ENCODE results near the gene TIAM2.
A peak's percentile ranks its signal among the peaks of the same experiment; 100 is the strongest.
"Not testable (repeated sequence)": the region's sequence is repeated elsewhere in the genome, so short reads cannot be mapped to it uniquely, and the experiment has no call there.

The TIAM2 gene

DNA sequence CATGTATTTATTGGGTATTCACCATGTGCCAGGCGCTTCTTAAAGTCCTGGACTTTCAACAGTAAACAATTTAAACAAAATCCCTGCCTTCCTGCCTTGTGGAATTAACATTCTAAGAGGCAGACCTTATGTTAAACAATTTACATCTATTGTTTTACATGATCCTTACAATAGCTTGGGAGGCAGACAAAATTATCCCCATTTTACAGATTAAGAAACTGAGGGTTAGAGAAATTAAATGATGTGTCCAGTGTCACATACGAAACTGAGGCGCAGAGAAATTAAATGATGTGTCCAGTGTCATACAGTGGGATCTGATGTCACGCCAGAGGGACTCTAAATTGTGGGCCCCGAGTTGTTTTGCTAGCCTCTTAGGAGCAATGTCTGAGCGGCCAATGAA is 105.5 kb downstream of the TIAM2 start:
- no peak for DNase-seq (ENCODE audit: low read depth in 2 of 2)

DNA sequence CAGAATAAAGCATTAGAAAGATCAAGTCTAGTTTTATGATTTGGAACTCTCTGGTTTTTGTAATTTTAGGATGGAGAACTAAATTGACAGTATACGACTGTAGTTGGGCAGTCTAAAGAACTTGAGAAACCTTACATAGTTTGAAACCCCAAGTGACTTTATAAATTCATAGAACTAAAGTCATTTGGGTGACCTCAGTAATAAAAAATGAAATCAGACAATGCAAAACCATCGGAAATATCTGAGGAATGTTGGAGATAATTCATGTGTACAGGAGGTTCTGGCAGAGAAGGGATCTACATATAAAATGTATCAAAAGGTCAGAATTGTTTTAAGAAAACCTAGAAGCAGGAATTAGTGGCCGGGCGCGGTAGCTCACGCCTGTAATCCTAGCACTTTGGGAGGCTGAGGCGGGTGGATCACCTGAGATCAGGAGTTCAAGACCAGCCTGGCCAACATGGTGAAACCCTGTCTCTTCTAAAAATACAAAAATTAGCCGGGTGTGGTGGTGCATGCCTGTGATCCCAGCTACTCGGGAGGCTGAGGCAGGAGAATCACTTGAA is 108.0 kb downstream of the TIAM2 start:
- DNase-seq (ENCODE audit: low read depth in 2 of 2), result not testable (repeated sequence)

DNA sequence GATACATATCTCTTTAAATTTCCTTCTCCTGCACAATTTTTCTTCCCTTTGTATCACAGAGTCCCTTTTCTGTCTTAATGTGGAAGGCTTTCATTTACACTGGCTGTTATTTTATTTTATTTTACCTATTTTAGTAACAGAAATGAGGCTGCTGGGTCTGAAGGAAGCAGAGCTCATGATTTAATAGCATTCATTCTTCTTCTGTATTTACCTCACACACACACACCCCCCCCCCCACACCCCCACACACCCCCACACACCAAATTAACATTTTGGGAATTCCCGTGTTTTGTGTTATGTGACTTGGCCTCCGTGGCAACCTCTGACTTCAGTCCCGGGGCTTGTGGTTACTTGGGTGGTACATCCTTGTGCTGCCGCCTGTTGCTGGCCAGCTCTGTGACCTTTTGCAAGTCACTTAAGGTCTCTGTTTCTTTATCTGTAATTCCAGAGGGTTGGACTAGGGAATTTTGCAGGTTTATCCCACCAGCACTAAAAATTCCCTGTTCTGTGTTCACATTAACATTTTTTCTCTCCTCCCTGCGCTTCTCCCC is 108.8 kb downstream of the TIAM2 start:
- peak in 1 of 2 experiments; percentile 10 for DNase-seq (ENCODE audit: low read depth in 2 of 2)

DNA sequence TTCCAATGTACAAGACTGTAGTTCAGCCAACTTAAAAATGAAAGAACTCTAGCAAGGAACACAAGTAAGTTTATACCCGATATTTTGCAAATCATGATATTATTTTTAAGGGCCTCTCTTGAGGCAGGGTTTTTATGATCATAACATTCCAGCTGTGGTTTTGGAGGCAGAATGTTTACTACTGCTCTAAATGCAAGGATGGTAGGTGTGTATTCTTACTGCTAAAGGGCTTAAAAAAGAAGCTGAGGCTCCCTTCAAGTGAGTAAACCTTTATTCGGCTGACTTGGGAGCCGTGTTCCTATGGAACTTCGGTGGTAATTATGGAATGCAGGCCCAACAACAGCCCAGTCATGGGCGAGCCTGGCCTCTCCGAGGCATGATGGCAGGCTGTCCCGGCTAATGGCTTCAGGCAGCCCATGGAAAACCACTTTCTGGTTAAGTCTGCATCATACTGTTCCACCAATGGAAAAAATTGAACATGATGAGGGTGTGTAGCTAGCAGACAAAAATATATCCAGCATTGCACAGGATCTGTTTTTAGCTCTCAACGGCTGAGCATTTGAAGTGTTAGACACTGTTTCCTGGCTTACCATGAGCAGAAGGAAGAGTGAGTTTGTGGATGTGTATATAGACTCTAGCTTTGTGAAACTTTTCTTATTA is 111.5 kb downstream of the TIAM2 start:
- DNase-seq (ENCODE audit: low read depth in 2 of 2), result no peak

DNA sequence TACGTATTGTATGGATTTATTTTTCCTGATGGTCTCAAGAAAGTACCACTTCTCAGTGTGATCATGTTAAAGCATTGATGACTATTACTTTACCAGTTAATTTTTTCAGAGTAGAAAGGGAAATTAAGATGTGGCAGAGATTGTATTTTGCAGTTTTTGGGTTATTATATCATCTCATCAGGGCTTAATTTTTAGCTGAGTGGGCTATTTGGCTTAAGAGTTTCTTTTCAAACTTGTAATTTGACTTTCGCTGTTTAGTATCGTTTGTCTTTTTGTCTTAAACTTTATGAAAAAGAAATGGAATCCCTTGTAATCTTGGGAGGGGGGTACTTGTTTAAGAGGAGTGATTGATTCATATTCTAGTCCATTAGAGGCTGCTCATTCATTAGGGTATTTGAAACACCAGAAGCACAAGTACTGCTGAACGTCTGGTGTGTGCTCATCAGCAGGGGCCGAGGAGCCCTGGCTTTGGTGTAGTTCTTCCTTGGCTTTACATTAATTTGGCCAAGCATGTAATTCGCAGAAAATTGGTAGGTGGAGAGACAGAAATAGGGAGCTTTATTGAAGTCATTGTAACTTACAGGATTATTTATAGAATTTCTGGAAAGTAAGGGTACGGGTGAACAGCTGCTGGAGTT is 112.4 kb downstream of the TIAM2 start:
- DNase-seq (ENCODE audit: low read depth in 2 of 2), result no peak

DNA sequence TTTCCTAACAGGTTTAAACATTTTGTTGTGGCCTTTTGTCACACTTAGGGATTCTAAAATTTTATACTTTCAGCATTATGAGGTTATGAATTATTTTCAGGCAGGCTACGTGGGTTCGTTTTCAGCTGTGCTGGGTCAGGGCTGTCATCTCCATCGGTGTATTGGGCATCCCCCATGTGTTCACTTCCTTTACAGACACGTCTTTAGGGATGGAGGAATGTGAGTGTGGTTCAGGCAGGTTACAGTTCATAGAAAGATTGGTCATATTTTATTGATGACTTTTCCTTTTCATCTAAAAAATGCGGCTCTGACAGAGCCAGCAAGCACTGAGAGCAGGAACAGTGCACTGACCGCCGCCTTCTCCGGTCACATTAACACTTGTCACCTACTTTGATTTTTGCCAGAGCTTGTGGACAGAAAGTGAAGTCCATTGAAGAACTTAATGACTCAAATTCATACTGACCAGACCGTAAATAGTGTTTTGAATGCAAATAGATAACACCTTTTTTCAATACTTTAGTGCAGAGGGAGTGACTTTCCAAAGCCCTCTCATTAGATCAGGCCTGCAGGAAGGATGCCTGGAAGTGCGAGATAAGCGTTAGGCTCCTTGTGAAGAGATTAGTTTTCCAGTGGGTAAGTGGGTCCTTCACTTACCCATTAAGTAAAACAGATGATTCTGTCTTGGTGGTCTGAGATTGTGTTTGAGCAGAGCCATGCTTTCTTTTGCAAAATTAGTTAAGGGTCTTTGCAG is 113.1 kb downstream of the TIAM2 start:
- no peak for DNase-seq (ENCODE audit: low read depth in 2 of 2)

DNA sequence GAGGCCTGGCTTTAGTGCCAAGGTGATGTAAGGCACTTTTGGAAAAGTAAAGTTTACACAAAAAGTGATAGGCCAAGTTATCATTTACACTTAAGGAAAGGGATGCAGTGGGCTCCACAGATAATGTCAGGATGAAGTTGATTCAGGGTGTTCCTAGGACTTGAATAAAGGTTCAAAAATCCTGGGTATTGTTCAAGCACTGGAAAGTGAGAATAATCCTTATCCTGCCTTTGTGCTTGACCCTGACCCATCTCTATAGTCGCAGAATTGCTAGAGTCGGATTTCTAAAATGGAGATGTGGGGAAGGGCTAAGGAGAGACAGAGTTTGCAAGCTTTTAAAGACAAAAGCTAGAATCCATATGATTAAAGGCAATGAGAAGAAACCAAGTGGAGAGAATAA is 115.6 kb downstream of the TIAM2 start:
- no peak for DNase-seq (ENCODE audit: low read depth in 2 of 2)

DNA sequence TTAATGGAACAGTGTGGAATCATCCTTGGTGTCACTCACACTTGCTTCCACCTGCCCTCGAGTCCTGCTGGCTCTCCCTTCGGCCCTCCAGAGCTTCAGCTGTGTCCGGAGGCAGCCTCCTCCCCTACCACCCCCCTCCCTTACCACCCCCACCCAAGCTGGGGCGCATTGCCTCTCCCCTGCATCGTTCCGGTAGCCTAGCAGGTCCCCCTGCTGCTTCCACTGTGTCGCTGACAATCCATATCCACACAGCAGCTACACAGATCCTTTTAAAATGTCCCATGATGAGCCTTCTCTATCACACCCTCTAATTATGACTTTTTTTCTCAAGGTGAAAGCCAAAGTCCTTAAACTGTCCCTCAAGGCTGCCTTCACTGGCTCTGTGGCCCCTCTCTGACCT is 117.6 kb downstream of the TIAM2 start:
- no peak for DNase-seq (ENCODE audit: low read depth in 2 of 2)

DNA sequence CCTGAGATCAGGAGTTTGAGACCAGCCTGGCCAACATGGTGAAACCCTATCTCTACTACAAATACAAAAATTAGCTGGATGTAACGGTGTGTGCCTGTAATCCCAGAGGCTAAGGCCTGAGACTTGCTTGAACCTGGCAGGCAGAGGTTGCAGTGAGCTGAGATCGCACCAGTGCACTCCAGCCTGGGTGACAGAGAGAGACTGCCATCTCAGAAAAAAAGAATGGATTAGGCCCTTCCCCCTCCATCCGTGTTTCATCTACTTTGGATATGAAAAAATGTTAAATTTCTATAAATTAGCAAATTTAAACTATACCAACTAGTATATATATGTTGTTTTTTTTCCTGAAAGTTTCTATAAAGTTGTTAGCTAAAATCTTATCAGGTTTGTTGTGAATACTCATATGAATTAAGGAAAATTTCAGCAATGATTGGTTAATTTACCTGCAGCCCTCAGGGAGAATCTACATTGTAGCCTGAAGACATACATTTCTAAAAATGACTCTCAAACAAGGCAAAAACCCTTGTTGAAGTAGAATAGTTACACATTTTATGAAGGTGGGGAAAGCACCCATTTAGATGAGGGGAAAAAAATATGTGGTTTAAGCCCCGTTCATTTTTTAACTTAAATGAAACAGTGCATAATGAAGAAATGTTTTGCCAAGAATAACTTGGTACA is 120.9 kb downstream of the TIAM2 start:
- DNase-seq (ENCODE audit: low read depth in 2 of 2), result no peak

DNA sequence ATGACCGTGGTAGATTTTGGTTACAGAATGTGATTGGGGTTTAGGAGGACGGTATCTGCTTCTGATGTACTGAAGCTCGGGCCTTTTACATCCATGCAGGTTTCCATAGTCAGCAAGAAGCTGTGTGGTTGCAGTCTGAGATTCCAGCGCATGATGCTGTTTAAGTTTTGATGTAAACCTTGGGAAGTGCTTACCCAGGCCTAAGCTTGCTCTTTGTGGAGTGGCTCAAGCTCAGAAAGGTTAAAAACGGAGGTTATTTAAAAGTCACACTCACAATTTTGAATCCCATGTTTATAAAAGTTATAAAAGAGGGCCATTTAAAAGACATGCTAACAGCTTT is 121.4 kb downstream of the TIAM2 start:
- DNase-seq (ENCODE audit: low read depth in 2 of 2), result no peak

DNA sequence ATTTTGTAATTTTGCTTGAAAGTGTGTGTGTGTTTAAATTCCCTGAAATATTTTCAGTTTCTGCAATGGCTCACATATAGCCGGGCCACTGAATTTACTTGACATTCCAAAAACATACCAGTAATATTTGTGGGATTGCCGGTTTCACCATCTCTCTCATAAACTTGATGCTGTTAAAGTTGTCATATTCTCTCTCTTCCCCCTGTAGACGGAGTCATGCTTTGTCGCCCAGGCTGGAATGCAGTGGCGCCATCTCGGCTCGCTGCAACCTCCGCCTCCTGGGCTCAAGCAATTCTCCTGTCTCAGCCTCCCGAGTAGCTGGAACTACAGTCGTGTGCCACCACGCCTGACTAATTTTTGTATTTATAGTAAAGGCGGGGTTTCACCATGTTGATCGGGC is 122.1 kb downstream of the TIAM2 start:
- no peak for DNase-seq (ENCODE audit: low read depth in 2 of 2)

DNA sequence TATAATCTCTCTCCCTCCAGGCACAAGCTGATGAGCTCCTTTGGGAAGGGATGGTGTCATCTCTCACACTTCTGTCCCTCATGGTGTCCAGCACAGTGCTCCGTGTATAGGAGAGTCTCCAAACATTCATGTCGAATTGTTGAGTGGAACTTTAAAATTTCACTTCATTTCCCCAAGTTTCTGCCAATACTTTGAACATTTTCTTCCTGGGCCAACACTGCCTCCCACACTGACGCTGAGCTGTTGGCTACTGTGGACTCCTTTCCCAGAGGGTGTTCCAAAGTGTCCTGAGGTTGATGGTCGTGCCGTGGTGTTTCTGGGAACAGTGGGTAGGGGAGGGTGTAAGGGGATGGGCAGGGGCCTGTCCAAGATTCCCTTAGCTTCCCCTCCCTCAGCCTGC is 122.7 kb downstream of the TIAM2 start:
- DNase-seq (ENCODE audit: low read depth in 2 of 2), result no peak

DNA sequence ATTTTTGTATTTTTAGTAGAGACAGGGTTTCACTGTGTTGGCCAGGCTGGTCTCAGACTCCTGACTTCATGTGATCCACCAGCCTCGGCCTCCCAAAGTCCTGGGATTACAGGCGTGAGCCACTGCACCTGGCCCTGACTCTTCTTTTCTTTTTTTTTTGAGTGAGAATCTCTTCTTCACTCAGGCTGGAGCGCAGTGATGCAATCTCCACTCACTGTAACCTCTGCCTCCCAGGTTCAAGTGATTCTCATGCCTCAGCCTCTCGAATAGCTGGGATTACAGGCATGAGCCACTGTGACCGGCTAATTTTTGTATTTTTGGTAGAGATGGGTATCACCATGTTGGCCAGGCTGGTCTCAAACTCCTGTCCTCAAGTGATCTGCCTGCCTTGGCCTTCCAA is 124.1 kb downstream of the TIAM2 start:
- not testable (repeated sequence) for DNase-seq (ENCODE audit: low read depth in 2 of 2)

DNA sequence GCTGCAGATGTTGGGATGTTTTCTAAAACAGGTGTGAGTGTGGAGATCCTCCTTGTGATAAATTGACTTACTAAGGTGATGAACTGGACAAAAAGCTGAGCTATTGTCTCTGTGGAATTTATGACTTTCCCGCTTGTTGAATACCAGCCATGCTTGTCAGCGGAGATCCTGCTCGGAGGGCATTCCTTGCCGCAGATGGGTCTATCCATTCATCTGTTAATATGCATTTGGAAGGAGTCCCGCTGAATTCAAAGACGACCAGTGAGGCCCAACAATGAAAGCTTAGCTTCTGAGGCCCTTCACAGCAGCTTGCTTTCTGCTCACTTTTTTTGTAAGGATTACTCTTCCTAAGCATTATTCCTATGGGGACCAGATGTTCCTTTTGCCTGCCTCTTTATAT is 124.9 kb downstream of the TIAM2 start:
- no peak for DNase-seq (ENCODE audit: low read depth in 2 of 2)

DNA sequence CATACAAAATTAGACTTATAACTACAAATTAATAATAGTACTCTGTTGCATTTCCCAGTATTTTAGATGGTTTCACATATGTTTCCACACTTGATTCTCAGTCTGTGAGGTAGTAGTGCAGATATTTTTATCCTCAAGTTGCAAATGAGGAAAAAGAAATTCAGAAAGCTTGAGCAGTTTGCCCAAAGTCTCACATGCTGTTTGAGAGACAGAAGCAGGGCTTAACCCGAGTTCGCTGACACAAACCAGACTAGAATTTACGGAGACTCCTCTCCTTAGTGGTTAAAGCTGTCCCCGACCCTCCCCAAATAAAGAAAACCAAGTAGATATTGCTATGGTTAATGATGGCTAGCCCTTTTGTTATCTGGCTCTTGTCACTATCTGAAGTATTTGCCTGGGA is 126.2 kb downstream of the TIAM2 start:
- no peak for DNase-seq (ENCODE audit: low read depth in 2 of 2)

DNA sequence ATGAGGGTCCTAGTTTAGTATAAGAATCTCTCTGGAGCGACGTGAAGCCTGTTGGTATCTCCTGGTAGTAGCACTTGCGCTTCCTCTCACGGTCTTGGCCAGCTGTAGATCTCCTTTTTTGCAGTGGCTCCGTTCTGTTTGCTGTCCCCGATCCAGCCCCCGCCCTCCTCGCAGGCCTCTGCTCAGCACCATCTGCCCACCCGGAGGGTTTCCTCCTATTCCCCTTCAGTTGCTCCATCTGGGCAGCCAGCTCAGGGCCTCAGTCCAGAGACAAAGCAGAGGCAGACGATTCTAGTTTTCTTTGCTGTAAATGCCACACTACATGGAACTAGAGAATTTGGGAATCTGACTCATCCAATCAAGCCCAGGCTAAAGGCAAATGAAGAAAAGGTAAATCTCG is 126.6 kb downstream of the TIAM2 start:
- DNase-seq (ENCODE audit: low read depth in 2 of 2), result no peak

DNA sequence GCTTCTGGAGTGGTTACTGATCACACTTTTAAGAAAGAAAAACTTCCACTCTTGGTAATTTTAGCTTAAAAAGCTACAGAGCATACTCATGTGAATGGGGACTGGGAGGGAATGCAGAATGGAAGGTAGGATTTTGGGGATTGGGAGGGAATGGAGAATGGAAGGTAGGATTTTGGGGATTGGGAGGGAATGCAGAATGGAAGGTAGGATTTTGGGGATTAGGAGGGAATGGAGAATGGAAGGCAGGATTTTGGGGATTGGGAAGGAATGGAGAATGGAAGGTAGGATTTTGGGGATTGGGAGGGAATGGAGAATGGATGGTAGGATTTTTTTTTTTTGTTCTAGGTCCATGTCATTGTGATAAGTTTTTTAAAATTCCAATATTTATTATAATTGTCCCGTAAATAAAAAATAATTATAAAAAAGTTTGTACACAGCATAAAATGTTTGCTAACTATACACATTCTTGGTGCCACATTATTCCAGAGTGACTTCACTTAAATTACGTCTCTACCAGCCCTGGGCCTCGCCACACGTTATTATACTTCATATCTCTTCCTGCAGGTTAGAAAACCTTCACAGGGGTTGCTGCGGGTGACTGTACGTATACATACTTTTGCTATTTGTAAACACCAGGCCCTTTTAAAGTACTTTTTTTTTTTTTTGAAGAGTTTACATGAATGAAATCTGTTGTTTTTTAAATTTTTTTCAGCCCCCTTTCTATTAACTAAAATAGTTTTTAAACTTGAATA is 127.3 kb downstream of the TIAM2 start:
- DNase-seq (ENCODE audit: low read depth in 2 of 2), result no peak

DNA sequence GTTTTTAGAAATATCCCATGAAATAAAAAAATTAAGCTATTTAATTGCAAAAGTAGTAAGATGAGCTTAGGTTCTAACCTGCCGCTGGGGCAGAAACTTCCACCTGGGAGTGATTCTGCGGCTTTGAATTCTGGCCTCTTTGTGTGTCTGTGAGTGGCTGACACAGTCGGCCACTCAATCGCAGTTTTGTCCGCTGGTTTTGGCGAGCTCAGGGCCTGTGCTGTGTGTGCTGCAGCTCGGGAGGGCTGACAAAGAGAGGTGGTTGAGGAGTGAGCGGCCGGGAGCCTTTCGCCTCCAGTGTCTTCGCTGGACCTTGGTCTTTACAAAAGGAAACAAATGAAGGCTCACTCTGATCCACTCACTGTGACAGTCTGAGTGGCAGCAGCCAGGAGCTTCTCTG is 128.4 kb downstream of the TIAM2 start:
- no peak for DNase-seq (ENCODE audit: low read depth in 2 of 2)

DNA sequence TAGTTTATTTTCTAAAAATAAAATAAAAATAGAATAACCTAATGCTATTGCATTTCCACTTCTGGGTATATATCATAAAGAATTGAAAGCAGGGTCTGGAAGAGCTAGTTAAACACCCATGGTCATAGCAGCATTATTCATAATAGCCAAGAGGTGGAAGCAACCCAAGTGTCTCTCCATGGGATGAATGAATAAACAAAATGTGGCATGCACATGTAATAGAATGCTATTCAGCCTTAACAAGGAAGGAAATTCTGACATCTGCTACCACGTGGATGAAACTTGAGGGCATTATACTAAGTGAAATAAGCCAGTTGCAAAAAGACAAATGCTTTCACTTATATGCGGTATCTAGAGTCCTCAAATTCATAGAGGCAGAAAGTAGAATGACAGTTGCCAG is 130.8 kb downstream of the TIAM2 start:
- DNase-seq (ENCODE audit: low read depth in 2 of 2), result no peak

DNA sequence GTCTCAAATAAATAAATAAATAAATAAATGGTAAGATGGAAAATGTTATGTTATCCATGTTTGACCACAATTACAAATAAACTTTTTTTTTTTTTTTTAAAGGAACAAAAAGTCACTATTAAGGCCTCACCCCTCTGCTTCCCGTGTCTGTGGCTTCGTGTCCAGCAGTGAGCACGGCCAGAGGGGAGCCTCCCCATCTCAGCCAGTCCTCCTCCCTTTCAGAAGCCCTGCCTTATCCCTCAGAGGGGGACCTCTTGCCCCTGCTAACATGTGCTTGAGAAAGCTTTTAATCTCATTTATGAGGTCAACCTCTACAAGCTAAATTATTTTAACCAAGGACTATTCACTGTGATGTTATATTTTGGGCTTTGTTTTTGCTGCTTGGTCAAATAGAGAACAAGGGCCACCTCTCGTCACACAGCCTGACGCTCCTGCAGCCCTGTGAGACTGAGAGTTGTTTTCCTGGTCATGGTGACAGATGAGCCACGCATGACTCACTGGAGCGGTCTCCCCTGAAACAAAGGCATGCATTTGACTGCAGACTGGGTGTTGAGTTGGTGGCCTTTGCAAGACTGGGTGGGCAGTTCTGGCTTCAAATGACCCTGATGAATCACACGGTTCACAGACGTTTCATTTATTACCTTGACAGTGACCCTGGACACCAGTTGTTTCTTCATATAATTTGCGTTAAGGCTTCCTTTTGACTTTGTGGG is 131.8 kb downstream of the TIAM2 start:
- DNase-seq (ENCODE audit: low read depth in 2 of 2), result peak; percentile 30 to 64

DNA sequence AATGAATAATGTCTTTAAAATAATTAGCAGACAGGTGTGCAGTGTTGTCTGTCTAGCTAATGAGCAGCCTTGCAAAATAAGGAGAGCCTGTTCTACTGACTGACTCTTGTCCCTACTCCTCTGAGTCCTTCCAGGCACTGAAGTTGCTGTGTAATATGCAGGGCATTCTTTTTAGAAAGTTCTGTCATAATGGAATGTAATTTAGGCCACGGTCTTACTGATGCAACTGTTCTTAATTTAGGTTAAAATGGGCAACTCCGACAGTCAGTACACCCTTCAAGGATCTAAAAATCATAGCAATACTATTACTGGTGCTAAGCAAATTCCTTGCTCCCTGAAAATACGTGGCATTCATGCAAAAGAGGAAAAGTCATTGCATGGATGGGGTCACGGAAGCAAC is 133.9 kb downstream of the TIAM2 start:
- DNase-seq (ENCODE audit: low read depth in 2 of 2), result no peak

Data from stimulated activated CD4-positive, alpha-beta T cell treated with anti-CD3 and anti-CD28 coated beads, Interleukin-12 subunit alpha, Interleukin-12 subunit beta, amount 100 ng/mL, for 24 hours (primary cell).